Measurements from ENCODE around the gene WSCD2. TPM values are rescaled to one million over a fixed set of nuclear protein-coding genes. Genes with fewer than 3 reads are reported as not detected.

Gene WSCD2
- polyA plus RNA-seq, 4 donors: 6.7 to 11.6 (median 8.6) TPM

DNA sequence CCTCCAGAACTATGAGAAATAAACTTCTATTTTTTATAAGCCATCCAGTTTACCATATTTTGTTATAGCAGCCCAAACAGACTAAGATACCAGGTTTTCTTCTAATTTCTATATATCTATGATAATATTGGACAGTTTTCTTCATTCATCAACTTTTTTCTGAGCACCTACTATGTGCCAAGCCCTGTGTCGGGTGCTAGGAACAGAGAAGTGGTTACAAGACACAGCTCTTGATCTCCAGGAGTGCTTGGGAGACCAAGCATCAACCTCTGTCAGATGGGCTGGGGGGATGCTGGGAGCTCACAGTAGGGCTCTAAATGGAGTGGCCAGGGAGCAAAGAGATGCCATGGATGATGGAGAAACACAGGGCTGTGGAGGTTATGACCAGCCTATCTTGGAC, 2.9 kb upstream of the WSCD2 start:
- no peak for DNase-seq (ENCODE audit: low read depth in 4 of 4, low spot score in 3 of 4)

GRCh38 chr12:108126990-108127501, 2.0 kb upstream of the WSCD2 start:
- DNase-seq (ENCODE audit: low read depth in 4 of 4, low spot score in 3 of 4): no peak

- DNase-seq (ENCODE audit: low read depth in 4 of 4, low spot score in 3 of 4): no peak
Measured at GRCh38 chr12:108127654-108128053, 1.4 kb upstream of the WSCD2 start.

- no peak for DNase-seq (ENCODE audit: low read depth in 4 of 4, low spot score in 3 of 4)
Measured at GRCh38 chr12:108128221-108129016, 669 bp upstream of the WSCD2 start.

DNA sequence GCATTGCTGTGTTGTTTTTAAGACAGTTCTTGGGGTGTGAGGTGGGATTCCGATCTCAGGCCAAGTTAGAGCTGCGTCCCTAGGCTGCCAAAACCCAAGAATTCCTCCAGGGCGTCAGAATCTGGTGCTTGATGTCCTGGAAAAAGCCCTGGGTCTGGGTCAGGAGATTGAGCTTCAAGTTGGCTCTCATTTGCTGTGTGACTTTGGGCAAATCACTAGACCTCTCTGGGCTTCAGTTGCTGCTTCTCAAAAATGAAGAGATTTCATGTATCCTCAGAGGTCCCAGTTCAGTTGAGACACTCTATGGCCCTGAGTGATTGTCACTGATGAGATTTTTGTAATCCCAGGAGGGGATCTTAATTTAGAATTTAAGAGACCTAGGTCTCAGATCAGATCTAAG, 1.9 kb downstream of the WSCD2 start:
- no peak for DNase-seq (ENCODE audit: low read depth in 4 of 4, low spot score in 3 of 4)

DNA sequence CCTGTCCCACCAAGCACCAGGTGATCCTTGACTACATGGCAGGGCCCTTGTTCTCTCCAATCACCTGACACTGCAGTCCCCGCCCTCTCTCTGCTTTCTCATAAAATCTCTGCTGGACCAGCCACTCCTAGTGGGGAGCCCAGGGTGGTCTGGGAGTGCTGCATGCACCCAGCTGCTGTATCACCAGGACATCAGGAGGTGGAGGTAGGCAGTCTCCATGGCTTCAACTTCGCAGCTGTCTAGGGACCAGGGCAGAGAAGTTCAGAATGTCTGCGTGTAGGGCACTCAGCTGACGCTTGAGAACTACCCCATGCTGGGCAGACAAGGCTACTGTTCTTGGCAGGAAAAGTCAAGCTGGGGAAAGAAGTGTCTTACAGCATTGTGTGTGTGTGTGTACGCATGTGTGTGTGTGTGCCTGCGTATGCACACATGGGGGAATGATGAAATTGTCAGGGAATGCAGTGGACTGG, 2.6 kb downstream of the WSCD2 start:
- no peak for DNase-seq (ENCODE audit: low read depth in 4 of 4, low spot score in 3 of 4)

DNA sequence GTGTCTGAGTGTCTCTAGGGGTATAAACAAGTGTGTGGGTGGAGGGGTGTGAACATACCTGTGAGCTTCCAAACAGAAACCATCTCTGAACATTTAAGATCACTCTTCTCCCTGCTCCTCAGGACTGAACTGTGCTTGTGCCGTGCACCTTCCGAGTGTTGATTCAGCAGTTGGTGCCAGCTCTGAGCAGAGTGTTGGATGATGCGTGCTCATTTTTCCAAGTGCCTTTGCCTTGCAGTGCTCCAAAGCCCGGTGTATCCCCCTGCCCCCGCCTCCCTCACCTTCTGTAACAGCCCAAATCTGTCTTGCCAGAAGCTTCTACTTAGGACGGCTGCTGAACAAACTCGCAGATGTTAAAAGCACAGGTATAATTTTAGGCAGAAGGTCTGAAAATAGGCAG, 4.4 kb downstream of the WSCD2 start:
- DNase-seq (ENCODE audit: low read depth in 4 of 4, low spot score in 3 of 4): no peak

- DNase-seq (ENCODE audit: low read depth in 4 of 4, low spot score in 3 of 4): no peak
Measured at GRCh38 chr12:108134744-108135143, 5.7 kb downstream of the WSCD2 start.

GRCh38 chr12:108135627-108136026, 6.5 kb downstream of the WSCD2 start:
- DNase-seq (ENCODE audit: low read depth in 4 of 4, low spot score in 3 of 4): no peak

DNA sequence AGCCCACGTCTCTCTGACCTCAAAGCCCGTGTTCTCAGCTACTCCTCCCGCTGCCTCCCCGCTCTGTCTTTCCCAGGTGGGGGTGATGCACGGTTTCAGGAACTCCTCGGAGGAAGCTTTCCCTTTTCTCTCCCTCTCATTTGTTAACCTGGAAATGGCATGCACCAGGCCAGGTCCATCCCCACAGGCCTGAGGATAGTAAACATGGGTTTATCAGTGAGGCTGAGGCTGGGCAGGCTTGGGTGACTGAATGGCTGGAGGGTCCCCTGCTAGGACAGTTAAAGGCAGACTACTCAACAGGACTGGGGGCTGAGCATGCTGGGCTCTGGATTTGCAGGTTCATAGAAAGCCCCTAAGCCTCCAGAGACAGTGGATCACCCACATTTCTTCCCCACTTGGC, 7.6 kb downstream of the WSCD2 start:
- DNase-seq (ENCODE audit: low read depth in 4 of 4, low spot score in 3 of 4): no peak

DNA sequence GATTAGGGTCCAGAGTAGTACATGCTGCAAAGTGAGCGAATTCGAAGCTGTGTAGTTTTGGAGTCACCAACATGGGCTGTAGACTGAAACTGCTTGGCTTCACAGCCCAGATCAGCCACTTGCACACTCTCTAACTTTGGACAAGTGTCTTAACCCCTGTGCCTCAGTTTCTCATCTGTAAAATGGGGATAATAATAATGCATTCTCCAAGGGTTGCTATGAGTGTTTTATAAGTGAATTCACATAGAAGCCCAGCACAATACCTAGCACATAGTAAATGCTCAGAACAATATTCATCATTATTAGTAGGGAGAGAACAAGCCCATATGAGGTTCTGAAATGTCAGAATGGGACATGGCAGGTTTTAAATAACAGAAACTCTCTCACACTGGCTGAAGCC, 10.4 kb downstream of the WSCD2 start:
- no peak for DNase-seq (ENCODE audit: low read depth in 4 of 4, low spot score in 3 of 4)

DNA sequence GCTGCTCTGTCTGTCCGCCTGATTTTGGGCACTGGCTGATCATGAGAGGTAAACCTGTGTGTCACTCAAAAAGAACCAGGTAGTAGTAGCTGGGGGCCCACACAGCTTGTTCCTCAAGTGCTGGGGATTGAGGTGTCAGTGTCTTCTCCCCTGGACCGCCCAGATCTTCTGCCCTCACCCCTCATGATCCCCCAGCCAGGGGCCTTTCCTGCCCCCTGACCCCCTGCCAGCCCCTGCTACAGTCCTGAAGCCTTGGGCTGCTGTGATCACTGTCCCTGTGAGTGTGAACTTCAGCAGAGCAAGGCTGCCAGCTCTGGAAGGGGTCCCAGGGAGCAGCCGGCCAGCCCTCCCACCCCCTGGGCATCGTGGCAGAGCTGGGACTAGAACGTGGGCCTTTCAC, 11.4 kb downstream of the WSCD2 start:
- no peak for DNase-seq (ENCODE audit: low read depth in 4 of 4, low spot score in 3 of 4)

GRCh38 chr12:108141600-108142130, 12.6 kb downstream of the WSCD2 start:
- no peak for DNase-seq (ENCODE audit: low read depth in 4 of 4, low spot score in 3 of 4)

- no peak for DNase-seq (ENCODE audit: low read depth in 4 of 4, low spot score in 3 of 4)
Measured at GRCh38 chr12:108143144-108143543, 14.1 kb downstream of the WSCD2 start.

GRCh38 chr12:108144080-108144479, 15.0 kb downstream of the WSCD2 start:
- no peak for DNase-seq (ENCODE audit: low read depth in 4 of 4, low spot score in 3 of 4)

GRCh38 chr12:108145011-108145410, 15.9 kb downstream of the WSCD2 start:
- no peak for DNase-seq (ENCODE audit: low read depth in 4 of 4, low spot score in 3 of 4)

DNA sequence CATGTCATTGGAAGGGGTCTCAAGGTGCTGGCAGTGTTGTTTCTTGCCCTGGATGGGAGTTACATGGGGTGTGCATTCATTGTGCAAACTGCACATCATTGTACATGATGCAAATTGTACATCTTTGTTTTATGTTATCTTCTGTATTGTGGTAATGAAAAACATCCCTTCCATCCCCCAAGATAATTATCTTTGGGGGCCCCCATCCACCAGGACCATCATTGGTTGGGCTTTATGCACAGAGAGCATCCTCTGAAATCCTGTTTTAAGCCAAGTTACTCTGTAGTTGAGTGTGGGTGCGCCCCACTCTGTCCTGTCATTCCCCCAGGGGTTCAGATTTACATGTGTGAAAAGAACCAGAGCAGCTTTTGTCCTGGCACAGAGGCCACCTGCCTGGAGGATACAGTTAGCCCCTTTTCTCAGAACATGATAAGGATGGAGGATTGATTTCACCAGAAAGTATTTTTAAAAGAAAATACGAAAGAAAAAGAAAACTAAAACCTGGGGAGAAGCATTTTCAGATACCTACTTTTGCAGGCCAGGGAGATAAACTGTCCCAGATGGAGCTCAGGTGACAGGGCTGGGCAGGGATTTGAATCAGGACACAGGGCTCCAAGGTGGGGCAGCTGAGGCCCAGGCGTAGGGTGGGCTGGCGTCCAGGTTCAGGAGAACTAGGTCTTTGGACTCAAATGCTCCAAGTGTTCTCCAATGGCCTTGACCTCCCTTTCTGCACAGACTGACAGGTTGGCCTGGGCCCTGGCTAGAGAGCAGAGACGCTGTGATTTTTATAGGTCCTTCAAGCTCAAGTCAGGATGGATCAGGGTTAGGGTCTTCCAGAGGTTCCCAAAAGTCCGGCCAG, 17.2 kb downstream of the WSCD2 start:
- DNase-seq (ENCODE audit: low read depth in 4 of 4, low spot score in 3 of 4): no peak

DNA sequence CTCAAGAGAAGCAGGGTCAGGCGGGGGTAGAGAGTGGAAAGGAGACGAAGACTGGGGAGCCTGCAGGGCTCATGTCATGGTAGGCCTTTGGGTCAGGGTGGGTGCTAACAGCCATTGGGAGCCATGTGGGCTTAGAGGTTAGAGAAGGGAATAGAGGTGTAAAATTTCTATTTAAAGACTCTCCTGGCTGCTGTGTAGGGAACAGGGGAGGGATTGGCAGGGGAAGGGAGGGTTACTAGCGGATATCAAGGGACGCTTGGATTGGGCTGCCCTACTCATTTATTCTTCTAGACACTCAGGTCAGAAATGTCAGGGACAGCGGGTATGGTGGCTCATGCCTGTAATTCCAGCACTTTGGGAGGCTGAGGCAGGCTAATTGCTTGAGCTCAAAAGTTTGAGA, 18.2 kb downstream of the WSCD2 start:
- no peak for DNase-seq (ENCODE audit: low read depth in 4 of 4, low spot score in 3 of 4)

- DNase-seq (ENCODE audit: low read depth in 4 of 4, low spot score in 3 of 4): no peak
Measured at GRCh38 chr12:108148521-108149074, 19.5 kb downstream of the WSCD2 start.

GRCh38 chr12:108150436-108150835, 21.3 kb downstream of the WSCD2 start:
- DNase-seq (ENCODE audit: low read depth in 4 of 4, low spot score in 3 of 4): no peak
